Spinal cord (tissue), 10 donors: Measurements from ENCODE around the gene ZSWIM3. TPM values are rescaled to one million over a fixed set of nuclear protein-coding genes. Genes with fewer than 3 reads are reported as not detected.

Experiments
- DNase-seq, 6 donors: peaks; one replicate each; pipeline versions ENCODE4 v3.0.0 to v3.0.0-alpha.2; 2013 to 2015; ENCODE audit warnings: low spot score in 6 of 6, low read depth in 4 of 6
- H3K27ac ChIP-seq: one replicate; pipeline ENCODE4 v1.5.1; 2013; ENCODE audit warnings: low read depth, low read length, control low read depth
- H3K27me3 ChIP-seq: one replicate; pipeline ENCODE4 v1.6.1; 2013; ENCODE audit warnings: low read length; ENCODE audit not compliant: control insufficient read depth, insufficient read depth
- H3K36me3 ChIP-seq: one replicate; pipeline ENCODE4 v1.6.1; 2013; ENCODE audit warnings: low read length; ENCODE audit not compliant: control insufficient read depth, insufficient read depth
- H3K4me1 ChIP-seq: one replicate; pipeline ENCODE4 v1.6.1; 2013; ENCODE audit warnings: low read length; ENCODE audit not compliant: control insufficient read depth, insufficient read depth
- H3K4me3 ChIP-seq: one replicate; pipeline ENCODE4 v1.5.1; 2013; ENCODE audit warnings: low read depth, low read length, control low read depth
- H3K9me3 ChIP-seq: one replicate; pipeline ENCODE4 v1.6.1; 2013; ENCODE audit warnings: low read length; ENCODE audit not compliant: control insufficient read depth, insufficient read depth
- WGBS: methylation state at CpG from one replicate; pipeline ENCODE4 v1.1.5; 2013; ENCODE audit warnings: missing lambda C conversion rate; ENCODE audit not compliant: insufficient coverage; 5-methylcytosine and 5-hydroxymethylcytosine counted together
- polyA plus RNA-seq, 2 donors: library from polyadenylated mRNA; unstranded; fragments of 120-200 nt; gene quantifications; one replicate each; pipeline ENCODE4 v1.2.1, GENCODE V29; 2013; ENCODE audit not compliant: insufficient read length in 2 of 2
- total RNA-seq, 2 donors: library from RNA; depleted of rRNA in 1 of 2; stranded (reverse); fragments of 120-200 nt in 1 of 2; fragments of >200 nt in 1 of 2; gene quantifications; one replicate each; pipeline versions ENCODE4 v1.2.3 to v1.2.4, GENCODE V29; 2013 to 2014
- donor health status: healthy.

The ZSWIM3 gene
- total and polyA plus RNA-seq, 4 donors, result 6.1 to 9.3 (median 8.0) TPM

- Histone ChIP-seq H3K27me3 (no peaks in the 10 kb centered on the region), H3K36me3 (peaks cover 50% of the 10 kb centered on the region), H3K4me1 (peaks cover 32% of the 10 kb centered on the region), H3K9me3 (no peaks in the 10 kb centered on the region), H3K27ac (no peak overlapping the region), H3K4me3 (no peak overlapping the region)
- WGBS, result 96% methylated on average over 17 of the region's 17 CpGs
- no peak for DNase-seq
These were observed 50.0 kb downstream of the ZSWIM3 start for GRCh38 chr20:45907219-45907948.

- Histone ChIP-seq H3K36me3 (peaks cover 45% of the 10 kb centered on the region), H3K4me1 (peaks cover 37% of the 10 kb centered on the region), H3K27me3 (no peaks in the 10 kb centered on the region), H3K9me3 (no peaks in the 10 kb centered on the region), H3K27ac (no peak overlapping the region), H3K4me3 (no peak overlapping the region)
- DNase-seq, result no peak
- 98% methylated on average over 2 of the region's 2 CpGs for WGBS
These were observed 50.7 kb downstream of the ZSWIM3 start for GRCh38 chr20:45908084-45908483.

GRCh38 chr20:45909336-45909808 lies 52.0 kb downstream of the ZSWIM3 start:
- Histone ChIP-seq H3K4me3 (no peak overlapping the region), H3K4me1 (peaks cover 37% of the 10 kb centered on the region), H3K36me3 (peaks cover 38% of the 10 kb centered on the region), H3K27ac (no peak overlapping the region), H3K9me3 (no peaks in the 10 kb centered on the region), H3K27me3 (no peaks in the 10 kb centered on the region)
- WGBS, result 91% methylated on average over 11 of the region's 12 CpGs
- DNase-seq, result no peak

- Histone ChIP-seq H3K36me3 (peaks cover 31% of the 10 kb centered on the region), H3K27ac (peak overlapping the region; percentile 94), H3K27me3 (no peaks in the 10 kb centered on the region), H3K4me3 (peak overlapping the region; percentile 76), H3K9me3 (no peaks in the 10 kb centered on the region), H3K4me1 (peaks cover 37% of the 10 kb centered on the region)
- no peak for DNase-seq
- WGBS, result 85% methylated on average over 19 of the region's 22 CpGs
These were observed 52.6 kb downstream of the ZSWIM3 start for GRCh38 chr20:45909817-45910669.

GRCh38 chr20:45910670-45911485 lies 53.5 kb downstream of the ZSWIM3 start:
- H3K27me3 ChIP-seq, result no peaks in the 10 kb centered on the region
- H3K9me3 ChIP-seq, result no peaks in the 10 kb centered on the region
- WGBS, result 2% methylated on average over 32 of the region's 43 CpGs
- peak; percentile 69 to 98 (median 82) for DNase-seq
- peak overlapping the region; percentile 94 for H3K27ac ChIP-seq
- H3K4me3 ChIP-seq, result peak overlapping the region; percentile 76
- peaks cover 37% of the 10 kb centered on the region for H3K4me1 ChIP-seq
- peaks cover 29% of the 10 kb centered on the region for H3K36me3 ChIP-seq

- peak; percentile 61 to 93 (median 80) for DNase-seq
- H3K36me3 ChIP-seq, result peaks cover 24% of the 10 kb centered on the region
- peak within 1 kb of the TSS; percentile 76 for H3K4me3 ChIP-seq
- H3K27ac ChIP-seq, result peak within 1 kb of the TSS; percentile 94
- H3K9me3 ChIP-seq, result no peaks in the 10 kb centered on the region
- H3K4me1 ChIP-seq, result peaks cover 37% of the 10 kb centered on the region
- under 1% methylated on average over 43 of the region's 58 CpGs for WGBS
- no peaks in the 10 kb centered on the region for H3K27me3 ChIP-seq
These were observed 54.3 kb downstream of the ZSWIM3 start, which contains the start of gene PLTP for GRCh38 chr20:45911486-45912343. Gene PLTP, minus strand, starts transcription at chr20:45912155. Its CDS starts 703 bp downstream, at chr20:45911452.

- no peaks in the 10 kb centered on the region for H3K27me3 ChIP-seq
- H3K36me3 ChIP-seq, result peaks cover 20% of the 10 kb centered on the region
- H3K27ac ChIP-seq, result peak overlapping the region; percentile 94
- no peak for DNase-seq
- WGBS, result 11% methylated on average over 4 of the region's 4 CpGs
- H3K4me3 ChIP-seq, result peak overlapping the region; percentile 76
- no peaks in the 10 kb centered on the region for H3K9me3 ChIP-seq
- peaks cover 37% of the 10 kb centered on the region for H3K4me1 ChIP-seq
These were observed 54.9 kb downstream of the ZSWIM3 start for GRCh38 chr20:45912344-45912682.

GRCh38 chr20:45913116-45913515 lies 55.7 kb downstream of the ZSWIM3 start:
- Histone ChIP-seq H3K27me3 (no peaks in the 10 kb centered on the region), H3K4me3 (no peak overlapping the region), H3K36me3 (peaks cover 12% of the 10 kb centered on the region), H3K27ac (no peak overlapping the region), H3K4me1 (peaks cover 37% of the 10 kb centered on the region), H3K9me3 (no peaks in the 10 kb centered on the region)
- 100% methylated on average over 1 of the region's 5 CpGs for WGBS
- DNase-seq, result no peak
